Hematopoietic multipotent progenitor cell treated with erythropoietin and hydrocortisone succinate and interleukin-3 and kit ligand, for 17 days (in vitro differentiated cells): ENCODE measurements around the gene GOLGA6A.
"Not testable (repeated sequence)": the region's sequence is repeated elsewhere in the genome, so short reads cannot be mapped to it uniquely, and the experiment has no call there.

Experiments
- DNase-seq: peaks from one replicate; pipeline ENCODE4 v3.0.0-alpha.2; 2015; ENCODE audit warnings: low spot score

The GOLGA6A gene

DNA sequence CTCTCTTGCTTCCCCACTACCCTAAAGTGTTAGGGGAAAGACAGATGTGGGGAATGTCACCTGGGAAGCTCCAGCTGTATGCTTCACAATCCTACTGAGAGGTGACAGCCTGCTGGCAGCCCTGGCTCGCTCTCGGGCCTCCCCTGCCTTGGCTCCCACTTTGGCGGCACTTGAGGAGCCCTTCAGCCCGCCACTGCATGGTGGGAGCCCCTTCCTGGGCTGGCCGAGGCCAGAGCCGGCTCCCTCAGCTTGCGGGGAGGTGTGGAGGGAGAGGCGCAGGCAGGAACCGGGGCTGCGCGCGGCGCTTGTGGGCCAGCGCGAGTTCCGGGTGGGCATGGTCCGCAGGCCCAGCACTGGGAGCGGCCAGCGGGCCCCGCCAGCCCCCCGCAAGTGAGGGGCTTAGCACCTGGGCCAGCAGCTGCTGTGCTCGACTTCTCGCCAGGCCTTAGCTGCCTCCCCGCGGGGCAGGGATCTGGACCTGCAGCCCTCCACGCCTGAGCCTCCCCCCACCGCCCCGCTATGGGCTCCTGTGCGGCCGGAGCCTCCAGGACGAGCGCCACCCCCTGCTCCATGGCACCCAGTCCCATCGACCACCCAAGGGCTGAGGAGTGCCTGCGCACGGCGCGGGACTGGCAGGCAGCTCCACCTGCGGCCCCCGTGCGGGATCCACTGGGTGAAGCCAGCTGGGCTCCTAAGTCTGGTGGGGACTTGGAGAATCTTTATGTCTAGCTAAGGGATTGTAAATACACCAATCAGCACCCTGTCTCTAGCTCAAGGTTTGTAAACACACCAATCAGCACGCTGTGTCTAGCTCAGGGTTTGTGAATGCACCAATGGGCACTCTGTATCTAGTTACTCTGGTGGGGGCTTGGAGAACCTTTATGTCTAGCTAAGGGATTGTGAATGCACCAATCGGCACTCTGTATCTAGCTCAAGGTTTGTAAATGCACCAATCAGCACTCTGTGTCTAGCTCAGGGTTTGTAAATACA, 29.8 kb downstream of the GOLGA6A start:
- DNase-seq: not testable (repeated sequence)

DNA sequence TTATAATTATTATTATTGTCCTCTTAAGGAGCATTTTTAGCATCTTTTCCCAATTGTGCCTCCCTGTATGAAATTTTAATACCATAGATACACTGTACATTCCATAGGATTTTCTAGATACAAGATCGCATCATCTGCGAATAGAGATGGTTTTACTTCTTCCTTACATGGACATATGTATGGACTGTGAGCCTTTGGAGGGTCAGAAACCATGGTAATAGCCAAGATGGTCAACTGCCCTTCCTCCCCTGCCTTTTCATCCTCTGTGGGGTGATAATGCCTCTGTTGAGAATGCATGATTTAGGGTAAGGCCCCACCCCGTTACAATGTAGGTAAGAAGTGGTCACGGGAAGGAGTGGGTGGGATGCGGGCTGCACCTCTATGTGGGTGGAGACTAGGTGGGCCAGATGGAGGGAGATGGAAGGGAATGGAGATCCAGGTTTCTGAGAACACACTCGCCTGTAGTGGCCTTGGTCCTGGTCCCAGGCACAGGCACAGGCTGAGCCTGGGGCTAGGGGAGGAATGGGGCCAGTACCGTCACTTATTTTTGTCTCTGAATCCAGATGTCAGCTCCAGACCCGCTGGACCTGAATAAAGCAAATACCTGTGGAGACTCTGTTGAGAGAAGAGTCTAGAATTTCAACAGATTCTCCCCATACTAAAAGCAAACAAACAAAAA, 31.7 kb downstream of the GOLGA6A start:
- no peak for DNase-seq

DNA sequence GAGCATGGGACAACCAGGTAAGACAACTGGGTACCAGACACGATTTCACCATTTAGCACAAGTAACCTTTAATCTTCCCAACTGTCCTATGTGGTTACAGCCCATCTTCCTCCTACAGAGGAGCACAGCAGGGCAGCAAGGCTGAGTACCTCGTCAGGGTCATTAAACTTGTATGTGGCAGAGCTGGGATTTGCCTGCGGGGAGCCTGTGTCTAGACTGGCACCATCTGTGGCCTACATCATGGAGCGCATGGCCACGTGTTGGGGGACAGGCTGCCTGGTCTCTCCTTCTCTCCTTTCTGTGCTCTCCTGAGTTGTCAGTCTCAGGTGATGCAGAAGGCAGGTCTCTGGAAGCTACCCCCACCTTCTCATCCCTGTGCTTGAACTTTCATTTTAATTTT, 32.2 kb downstream of the GOLGA6A start:
- no peak for DNase-seq

- DNase-seq: no peak
These were observed 36.1 kb downstream of the GOLGA6A start for GRCh38 chr15:74046275-74046674.

- DNase-seq: no peak
These were observed 36.6 kb downstream of the GOLGA6A start for GRCh38 chr15:74045636-74046274.

- DNase-seq: no peak
These were observed 37.2 kb downstream of the GOLGA6A start for GRCh38 chr15:74045184-74045583.

DNA sequence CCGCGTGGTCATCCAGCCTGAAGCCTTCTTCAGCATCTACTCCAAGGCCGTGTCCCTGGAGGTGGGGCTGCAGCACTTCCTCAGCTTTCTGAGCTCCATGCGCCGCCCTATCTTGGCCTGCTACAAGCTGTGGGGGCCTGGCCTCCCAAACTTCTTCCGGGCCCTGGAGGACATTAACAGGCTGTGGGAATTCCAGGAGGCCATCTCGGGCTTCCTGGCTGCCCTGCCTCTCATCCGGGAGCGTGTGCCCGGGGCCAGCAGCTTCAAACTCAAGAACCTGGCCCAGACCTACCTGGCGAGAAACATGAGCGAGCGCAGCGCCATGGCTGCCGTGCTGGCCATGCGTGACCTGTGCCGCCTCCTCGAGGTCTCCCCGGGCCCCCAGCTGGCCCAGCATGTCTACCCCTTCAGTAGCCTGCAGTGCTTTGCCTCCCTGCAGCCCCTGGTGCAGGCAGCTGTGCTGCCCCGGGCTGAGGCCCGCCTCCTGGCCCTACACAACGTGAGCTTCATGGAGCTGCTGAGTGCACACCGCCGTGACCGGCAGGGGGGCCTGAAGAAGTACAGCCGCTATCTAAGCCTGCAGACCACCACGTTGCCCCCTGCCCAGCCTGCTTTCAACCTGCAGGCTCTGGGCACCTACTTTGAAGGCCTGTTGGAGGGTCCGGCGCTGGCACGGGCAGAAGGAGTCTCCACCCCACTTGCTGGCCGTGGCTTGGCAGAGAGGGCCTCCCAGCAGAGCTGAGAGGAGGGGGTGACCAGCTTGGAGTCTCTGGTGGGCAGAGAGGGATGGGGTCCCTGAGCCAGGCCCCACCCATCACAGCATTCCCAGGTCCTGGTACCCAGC, 37.9 kb downstream of the GOLGA6A start:
- no peak for DNase-seq

- no peak for DNase-seq
These were observed 38.7 kb downstream of the GOLGA6A start for GRCh38 chr15:74043425-74044266.

- DNase-seq: no peak
These were observed 39.5 kb downstream of the GOLGA6A start for GRCh38 chr15:74042603-74043424.

DNA sequence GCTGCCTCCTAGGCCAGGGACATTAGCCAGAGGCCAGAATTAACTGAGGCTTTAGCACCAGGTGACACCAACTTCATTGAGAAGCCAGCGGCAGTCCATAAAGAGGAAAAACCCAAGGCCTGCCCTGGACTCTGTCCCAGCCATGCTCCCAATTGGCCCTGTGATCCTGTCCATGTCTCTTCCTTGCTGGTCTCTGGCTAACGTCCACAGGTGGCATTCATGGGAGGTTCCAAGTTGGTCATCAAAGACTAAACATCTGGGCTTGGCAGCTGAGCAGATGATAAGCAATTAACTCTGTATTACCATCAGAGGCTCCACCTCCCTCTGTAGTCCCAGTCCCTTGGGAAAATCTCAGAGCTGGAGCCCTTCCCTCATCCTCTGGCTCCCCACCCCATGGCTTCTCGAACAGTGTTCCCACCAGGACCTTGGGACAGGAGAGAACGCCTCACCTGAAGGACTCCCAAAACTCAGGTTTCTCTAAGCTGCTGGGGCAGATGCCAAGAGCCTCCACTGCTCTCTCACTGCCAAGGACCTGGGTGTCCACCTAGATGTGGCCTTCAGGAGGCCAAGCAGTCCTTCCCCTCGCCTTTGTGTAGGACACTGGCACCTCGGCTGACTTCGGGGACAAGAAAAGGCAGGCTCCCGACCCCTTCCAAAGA, 40.4 kb downstream of the GOLGA6A start:
- no peak for DNase-seq

GRCh38 chr15:74041311-74041756, 41.0 kb downstream of the GOLGA6A start:
- no peak for DNase-seq

DNA sequence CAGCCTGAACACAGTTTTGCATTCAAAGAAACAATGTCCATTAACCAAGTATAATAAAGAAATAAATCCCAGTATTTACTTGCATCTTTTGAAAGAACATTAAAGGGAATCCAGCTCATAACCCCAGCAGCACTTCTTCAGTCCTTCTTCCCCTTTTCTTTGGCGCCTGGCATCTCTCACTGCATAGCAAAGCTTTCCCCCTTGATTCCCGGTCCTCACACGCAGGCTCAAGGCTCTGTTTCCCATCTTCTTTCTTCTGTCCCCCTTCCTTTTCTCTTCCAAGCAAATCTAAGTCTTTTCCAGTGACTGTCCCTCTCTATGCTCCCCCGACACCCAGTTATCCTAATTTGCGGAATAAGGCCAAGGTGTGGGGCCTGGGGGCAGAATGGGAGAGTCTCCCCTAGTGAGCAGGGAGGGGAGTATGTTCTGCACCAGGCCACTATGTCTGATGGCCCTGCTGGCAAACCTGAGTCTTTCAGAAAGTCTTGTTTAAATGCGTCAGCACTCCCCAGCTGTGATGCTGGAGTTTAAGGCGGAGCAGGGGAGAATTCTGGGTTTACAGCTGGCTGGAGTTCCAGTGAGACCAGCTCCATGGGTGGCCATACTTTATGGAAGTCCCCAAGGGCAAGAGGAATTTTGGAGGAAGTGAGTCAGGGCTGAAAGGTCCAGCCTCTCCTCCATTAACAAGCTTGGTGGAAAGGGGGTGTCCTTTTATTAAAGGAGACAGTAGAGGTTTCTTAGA, 42.1 kb downstream of the GOLGA6A start:
- no peak for DNase-seq

- DNase-seq: no peak
These were observed 42.7 kb downstream of the GOLGA6A start for GRCh38 chr15:74039656-74040010.

- no peak for DNase-seq
These were observed 43.4 kb downstream of the GOLGA6A start for GRCh38 chr15:74038707-74039655.

GRCh38 chr15:74037171-74038117, 44.9 kb downstream of the GOLGA6A start:
- DNase-seq: no peak
